Endodermal cell (in vitro differentiated cells): ENCODE results near the gene CLEC16A. TPM values are rescaled to one million over a fixed set of nuclear protein-coding genes. Genes with fewer than 3 reads are reported as not detected.

Experiments used
- DNase-seq: peaks from one replicate; pipeline ENCODE4 v3.0.0-alpha.2; 2017
- H3K27ac ChIP-seq: 2 replicates; pipeline ENCODE4 v1.5.1; 2013; ENCODE audit warnings: mild to moderate bottlenecking, low read depth, low read length, moderate library complexity
- H3K27me3 ChIP-seq: 2 replicates; pipeline ENCODE4 v1.6.1; 2013; ENCODE audit warnings: mild to moderate bottlenecking, low read length, moderate library complexity; ENCODE audit not compliant: insufficient read depth, control insufficient read depth, poor library complexity, severe bottlenecking
- H3K36me3 ChIP-seq: 2 replicates; pipeline ENCODE4 v1.7.0; 2013; ENCODE audit warnings: mild to moderate bottlenecking, low read length, moderate library complexity; ENCODE audit not compliant: control insufficient read depth, insufficient read depth
- H3K4me1 ChIP-seq: one replicate; pipeline ENCODE4 v1.7.0; 2013; ENCODE audit warnings: low read length; ENCODE audit not compliant: control insufficient read depth, insufficient read depth
- H3K4me3 ChIP-seq: 2 replicates; pipeline ENCODE4 v1.5.1; 2013; ENCODE audit warnings: mild to moderate bottlenecking, low read length, moderate library complexity
- H3K9ac ChIP-seq: 2 replicates; pipeline ENCODE4 v1.6.1; 2013; ENCODE audit warnings: mild to moderate bottlenecking, low read length, moderate library complexity; ENCODE audit not compliant: poor library complexity, severe bottlenecking; ENCODE audit errors: extremely low read depth
- H3K9me3 ChIP-seq: 2 replicates; pipeline ENCODE4 v1.6.1; 2013; ENCODE audit warnings: mild to moderate bottlenecking, low read length, moderate library complexity; ENCODE audit not compliant: control insufficient read depth
- H3K27ac Mint-ChIP-seq: 2 replicates; pipeline ENCODE4 v1.8.0; 2020; ENCODE audit warnings: mixed read lengths
- H3K27me3 Mint-ChIP-seq: 2 replicates; pipeline ENCODE4 v1.8.0; 2021; ENCODE audit warnings: mild to moderate bottlenecking, mixed read lengths; ENCODE audit not compliant: insufficient read depth
- H3K36me3 Mint-ChIP-seq: 2 replicates; pipeline ENCODE4 v1.8.0; 2020; ENCODE audit warnings: low read depth, mixed read lengths
- H3K4me1 Mint-ChIP-seq: 2 replicates; pipeline ENCODE4 v1.8.0; 2020; ENCODE audit warnings: mixed read lengths
- H3K4me3 Mint-ChIP-seq: 2 replicates; pipeline ENCODE4 v1.8.0; 2020; ENCODE audit warnings: mild to moderate bottlenecking, moderate library complexity, mixed read lengths
- H3K9me3 Mint-ChIP-seq: 2 replicates; pipeline ENCODE4 v1.8.0; 2020; ENCODE audit warnings: mild to moderate bottlenecking, mixed read lengths
- CTCF ChIP-seq: fragments of 200-600 bp; sonication (generic); conservative IDR thresholded peaks from 2 replicates; pipeline ENCODE4 v1.5.0; 2021; ENCODE audit warnings: antibody characterized with exemption, mild to moderate bottlenecking
- WGBS, 2 experiments: methylation state at CpG; one replicate each; pipeline versions ENCODE4 v1.1.5 to v1.1.7; 2013; ENCODE audit warnings: missing lambda C conversion rate in 2 of 2, mixed read lengths in 1 of 2; ENCODE audit not compliant: insufficient coverage in 1 of 2, insufficient read length in 1 of 2; 5-methylcytosine and 5-hydroxymethylcytosine counted together
- total RNA-seq, 2 donors: library from RNA; stranded (reverse); fragmentation: NEBNext Ultra II Directional in 1 of 2; extraction: Animal tissue kit (Norgen Biotek cat#: 25700) in 1 of 2; gene quantifications; 2 replicates in 1 of 2; 3 replicates in 1 of 2; pipeline ENCODE4 v1.2.1, GENCODE V29; 2021

CLEC16A gene
- total RNA-seq, 2 donors from 2014 or later = 19.5 to 28.3 TPM

- WGBS, 2 experiments = 83 to 93% methylated on average over 1 of the region's 1 CpG
- H3K27ac ChIP-seq = no peak overlapping the region
- H3K4me3 ChIP-seq = no peak overlapping the region
- DNase-seq = no peak
- TF ChIP-seq CTCF = no peak
- peaks cover 2% of the 10 kb centered on the region for H3K27me3 Mint-ChIP-seq
- no peaks in the 10 kb centered on the region for H3K36me3 ChIP-seq
- no peaks in the 10 kb centered on the region for H3K4me1 Mint-ChIP-seq
- H3K4me3 Mint-ChIP-seq = no peak overlapping the region
- peaks cover 1% of the 10 kb centered on the region for H3K9me3 Mint-ChIP-seq
- peaks cover 9% of the 10 kb centered on the region for H3K9me3 ChIP-seq
- no peak overlapping the region for H3K27ac Mint-ChIP-seq
- no peaks in the 10 kb centered on the region for H3K4me1 ChIP-seq
- H3K27me3 ChIP-seq = no peaks in the 10 kb centered on the region
- no peaks in the 10 kb centered on the region for H3K36me3 Mint-ChIP-seq
- no peak overlapping the region for H3K9ac ChIP-seq
Observed at GRCh38 chr16:10902999-10903398, 41.4 kb upstream of the CLEC16A start.

- Mint-ChIP-seq H3K36me3 (no peaks in the 10 kb centered on the region), H3K4me1 (no peaks in the 10 kb centered on the region), H3K27ac (no peak overlapping the region), H3K9me3 (peaks cover 1% of the 10 kb centered on the region), H3K27me3 (peaks cover 6% of the 10 kb centered on the region), H3K4me3 (no peak overlapping the region)
- 91 to 97% methylated on average over 18 to 19 of the region's 19 CpGs for WGBS, 2 experiments
- no peak for TF ChIP-seq CTCF
- Histone ChIP-seq H3K27ac (no peak overlapping the region), H3K4me1 (no peaks in the 10 kb centered on the region), H3K27me3 (no peaks in the 10 kb centered on the region), H3K9ac (no peak overlapping the region), H3K36me3 (no peaks in the 10 kb centered on the region), H3K9me3 (peaks cover 9% of the 10 kb centered on the region), H3K4me3 (no peak overlapping the region)
- no peak for DNase-seq
Observed at GRCh38 chr16:10906482-10906881, 37.9 kb upstream of the CLEC16A start.

GRCh38 chr16:10906914-10907756, 37.2 kb upstream of the CLEC16A start:
- H3K36me3 Mint-ChIP-seq = no peaks in the 10 kb centered on the region
- peaks cover 6% of the 10 kb centered on the region for H3K27me3 Mint-ChIP-seq
- no peak overlapping the region for H3K4me3 Mint-ChIP-seq
- H3K9me3 Mint-ChIP-seq = peaks cover 1% of the 10 kb centered on the region
- Histone ChIP-seq H3K9ac (no peak overlapping the region), H3K27me3 (no peaks in the 10 kb centered on the region), H3K4me1 (no peaks in the 10 kb centered on the region), H3K27ac (no peak overlapping the region), H3K9me3 (peaks cover 9% of the 10 kb centered on the region), H3K4me3 (no peak overlapping the region), H3K36me3 (no peaks in the 10 kb centered on the region)
- DNase-seq = no peak
- 92% methylated on average over 34 to 46 of the region's 46 CpGs for WGBS, 2 experiments
- no peak for TF ChIP-seq CTCF
- H3K27ac Mint-ChIP-seq = no peak overlapping the region
- no peaks in the 10 kb centered on the region for H3K4me1 Mint-ChIP-seq
